RKO (cell line): Measurements from ENCODE around the gene OR9Q1.

Experiments
- DNase-seq: peaks from one replicate; pipeline ENCODE4 v3.0.0-alpha.2; 2016; ENCODE audit warnings: low spot score

Gene OR9Q1

DNA sequence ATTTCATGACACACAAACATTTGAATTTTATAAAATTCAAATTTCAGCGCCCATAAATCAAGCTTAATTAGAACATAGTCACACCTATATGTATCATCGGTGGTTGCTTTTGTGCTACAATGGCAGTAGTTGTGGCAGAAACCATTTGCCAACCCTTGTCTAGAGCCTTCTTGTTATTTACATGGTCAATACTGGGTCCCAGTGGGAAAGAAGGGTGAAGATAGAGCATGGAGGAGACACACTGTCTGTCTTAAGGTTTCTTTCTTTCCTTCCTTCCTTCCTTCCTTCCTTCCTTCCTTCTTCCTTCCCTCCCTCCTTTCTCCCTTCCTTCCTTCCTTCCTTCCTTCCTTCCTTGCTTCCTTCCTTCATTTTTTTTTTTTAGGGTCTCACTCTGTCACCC is 10.8 kb downstream of the OR9Q1 start:
- DNase-seq = no peak

- DNase-seq = no peak
Observed at GRCh38 chr11:58039589-58039988, 15.9 kb downstream of the OR9Q1 start.

DNA sequence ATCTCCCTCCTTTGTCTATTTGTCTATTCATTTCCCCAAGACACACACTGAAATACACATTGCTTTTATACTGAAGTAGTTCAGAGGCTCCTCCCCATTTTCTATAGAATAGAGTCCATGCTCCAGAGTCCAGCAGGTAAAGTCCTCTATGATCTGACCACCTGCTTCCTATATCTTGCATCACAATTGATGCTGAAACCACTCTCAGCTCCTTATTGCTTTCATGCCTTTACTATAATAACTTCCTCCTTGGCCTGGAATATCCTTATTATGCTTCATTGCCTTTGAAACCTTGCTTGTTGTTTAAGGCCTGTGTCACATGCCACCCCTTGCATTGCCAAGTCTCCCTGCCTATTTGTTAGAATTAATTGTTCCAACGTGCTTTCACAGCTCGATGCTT is 19.7 kb downstream of the OR9Q1 start:
- DNase-seq = no peak

DNA sequence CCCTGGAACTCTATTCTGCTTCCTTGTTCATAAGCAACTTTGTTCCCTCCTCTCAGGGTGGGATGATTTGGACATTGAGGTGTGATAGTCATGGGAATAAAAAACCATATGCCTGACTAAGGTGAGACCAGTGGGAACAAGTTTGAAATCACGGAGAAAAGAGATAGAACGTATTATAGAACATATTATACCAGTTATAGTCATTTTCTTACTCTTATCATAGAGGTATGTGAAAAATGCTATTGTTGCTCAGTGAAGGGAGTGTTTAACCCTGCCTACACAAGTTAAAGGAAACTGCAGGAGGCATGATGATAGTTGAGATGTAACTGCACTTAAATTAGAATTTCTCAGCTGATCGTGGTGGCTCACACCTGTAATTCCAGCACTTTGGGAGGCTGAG is 22.6 kb downstream of the OR9Q1 start:
- no peak for DNase-seq

GRCh38 chr11:58047818-58048217 is 24.1 kb downstream of the OR9Q1 start:
- no peak for DNase-seq

DNA sequence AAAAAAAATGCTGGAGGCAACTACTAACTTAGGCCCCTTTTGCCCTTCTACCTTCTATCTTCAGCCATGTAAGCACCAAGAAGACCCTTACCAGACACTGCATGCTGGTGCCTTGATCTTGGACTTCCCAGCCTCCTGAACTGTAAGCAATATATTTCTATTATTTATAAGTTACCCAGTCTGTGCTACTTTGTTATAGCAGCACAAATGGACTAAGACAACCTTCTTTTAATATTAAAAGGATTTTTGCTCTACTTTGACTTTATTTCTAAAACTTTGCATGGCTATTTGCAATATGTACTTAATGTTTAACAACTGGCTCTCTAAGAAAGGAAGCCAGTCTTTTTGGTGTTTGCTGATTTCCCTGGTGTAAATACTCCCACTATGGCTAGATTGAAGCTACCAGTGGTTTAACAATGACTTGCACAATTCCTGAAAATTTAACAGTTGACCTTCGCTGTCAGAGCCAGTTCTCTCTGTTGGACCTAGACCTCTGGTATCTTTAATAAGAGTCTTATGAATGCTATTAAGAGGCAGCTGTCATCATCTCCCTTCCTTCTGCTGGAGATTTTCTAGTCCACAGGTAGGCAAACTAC is 32.2 kb downstream of the OR9Q1 start:
- DNase-seq = no peak

- no peak for DNase-seq
Observed at GRCh38 chr11:58057481-58057880, 33.8 kb downstream of the OR9Q1 start.

DNA sequence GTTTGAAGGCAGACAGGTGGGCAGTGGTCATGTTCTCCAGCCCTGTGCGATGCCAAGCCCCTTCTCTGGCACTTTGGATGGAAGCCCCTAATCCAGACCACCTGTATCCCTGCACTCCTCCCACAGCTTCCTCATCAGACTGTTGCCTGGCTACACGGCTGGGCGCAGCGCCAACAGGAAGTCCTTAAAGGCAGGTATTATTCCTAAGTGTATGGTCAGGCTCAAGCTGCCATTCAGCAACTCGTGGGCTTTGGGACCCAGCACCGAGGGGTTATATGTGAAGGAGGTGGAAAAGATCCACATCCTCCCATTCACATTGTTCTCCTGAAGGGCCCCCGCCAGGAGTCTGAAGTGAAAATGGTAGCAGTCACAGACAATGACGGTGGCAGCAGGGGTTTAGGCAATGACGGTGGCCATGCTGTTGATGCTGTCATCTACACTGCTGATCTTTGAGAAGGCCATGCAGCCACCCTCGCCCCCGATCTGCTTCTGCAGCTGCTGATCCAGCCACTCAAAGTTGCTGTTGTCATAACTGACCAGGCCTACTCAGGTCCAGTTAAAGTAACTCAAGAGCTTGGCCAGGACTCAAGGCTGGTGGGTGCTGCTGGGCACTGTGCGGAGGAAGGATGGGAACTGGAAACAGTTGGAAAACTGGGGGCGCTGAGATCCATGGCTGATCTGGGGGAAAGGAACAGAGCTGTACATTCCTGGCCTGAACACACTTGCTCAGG is 34.8 kb downstream of the OR9Q1 start:
- DNase-seq = no peak

- no peak for DNase-seq
Observed at GRCh38 chr11:58059007-58059350, 35.3 kb downstream of the OR9Q1 start.

DNA sequence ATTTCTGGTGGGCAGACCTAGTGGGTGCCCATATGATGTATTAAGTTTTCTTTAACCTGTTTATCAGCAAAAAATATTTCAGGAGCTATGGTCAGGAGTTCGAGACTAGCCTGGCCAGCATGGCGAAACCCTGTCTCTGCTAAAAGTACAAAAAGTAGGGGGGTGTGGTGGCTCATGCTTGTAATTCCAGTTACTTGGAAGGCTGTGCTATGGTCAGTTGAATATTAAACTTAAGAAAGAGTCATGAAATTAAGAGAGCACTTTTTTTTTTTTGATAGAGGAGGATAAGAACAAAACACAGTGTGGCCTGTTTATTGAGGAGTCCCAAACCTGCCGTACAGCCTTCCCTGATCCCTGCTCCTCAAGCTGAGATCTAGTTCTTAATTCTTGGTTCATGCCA is 36.9 kb downstream of the OR9Q1 start:
- no peak for DNase-seq

- DNase-seq = no peak
Observed at GRCh38 chr11:58060939-58061672, 37.4 kb downstream of the OR9Q1 start.

DNA sequence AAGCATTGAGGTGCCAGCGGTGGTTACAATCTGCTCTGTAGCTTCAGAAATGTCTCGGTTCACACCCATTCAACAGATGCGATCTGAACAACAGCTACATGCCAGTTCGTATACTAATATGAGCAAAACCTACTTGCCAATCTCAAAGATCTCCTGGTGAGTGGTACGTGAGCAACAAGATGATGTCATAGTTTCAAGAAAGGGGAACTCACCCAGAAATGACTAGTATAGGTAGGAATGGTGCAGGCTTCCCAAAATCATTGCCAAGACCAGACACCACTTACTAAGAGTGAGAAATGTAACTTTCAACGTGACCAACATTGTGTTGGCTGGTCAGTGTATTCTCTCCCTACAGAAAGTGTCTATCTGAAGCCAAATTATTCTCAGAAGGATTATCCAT is 38.1 kb downstream of the OR9Q1 start:
- DNase-seq = peak; percentile 82

GRCh38 chr11:58067685-58068084 is 44.0 kb downstream of the OR9Q1 start:
- DNase-seq = no peak

- no peak for DNase-seq
Observed at GRCh38 chr11:58068655-58069054, 45.0 kb downstream of the OR9Q1 start.

DNA sequence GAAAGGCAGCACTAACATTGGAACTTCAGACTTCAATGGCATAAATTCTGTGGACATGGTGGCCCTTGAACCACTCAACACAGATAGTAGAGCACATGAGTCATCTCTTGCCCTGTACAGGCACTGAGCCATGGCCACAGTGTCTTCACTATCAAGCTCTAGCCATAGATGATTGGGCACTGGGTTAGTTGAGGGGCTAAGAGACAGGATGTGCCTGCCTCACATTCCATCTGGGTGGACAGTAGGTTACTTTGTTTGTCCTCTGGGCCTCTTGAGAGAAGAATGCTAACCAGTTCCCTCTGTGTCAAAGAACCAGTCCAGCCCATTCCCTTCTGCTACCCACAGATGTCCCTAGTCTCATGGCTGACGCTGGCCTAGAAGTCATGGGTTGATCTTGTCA is 46.9 kb downstream of the OR9Q1 start:
- no peak for DNase-seq

DNA sequence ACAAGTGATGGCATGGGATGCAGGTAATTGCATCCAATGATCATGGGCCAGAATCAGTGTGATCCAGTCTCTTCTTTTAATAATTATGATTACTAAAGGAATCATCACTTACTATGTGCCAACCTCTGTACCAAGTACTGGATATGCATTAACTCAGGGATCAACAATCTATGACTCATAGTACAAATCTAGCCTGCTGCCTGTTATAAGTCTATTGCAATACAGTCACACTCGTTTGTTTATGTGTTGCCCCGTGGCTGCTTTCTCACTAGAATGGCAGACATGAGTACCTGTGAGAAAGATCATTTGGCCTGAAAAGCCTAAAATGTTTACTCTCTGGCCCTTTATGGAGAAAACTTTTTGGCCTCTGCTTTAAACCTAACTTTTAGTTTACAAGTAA is 52.1 kb downstream of the OR9Q1 start:
- DNase-seq = peak; percentile 33

DNA sequence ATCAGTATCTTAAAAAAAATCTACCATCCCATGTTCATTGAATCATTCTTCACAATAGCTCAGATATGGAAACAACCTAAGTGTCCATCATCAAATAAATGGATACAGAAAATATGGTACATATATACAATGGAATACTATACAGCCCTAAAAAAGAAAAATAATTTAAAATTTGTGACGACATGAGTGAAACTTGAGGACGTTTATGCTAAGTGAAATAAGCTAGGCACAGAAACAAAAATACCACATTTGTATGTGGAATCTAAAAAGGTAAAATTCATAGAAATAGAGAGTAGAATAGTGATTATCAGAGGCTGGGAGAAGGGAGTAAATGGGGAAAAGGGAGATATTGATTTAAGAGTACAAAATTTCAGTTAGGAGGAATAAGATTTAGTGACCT is 62.8 kb downstream of the OR9Q1 start:
- no peak for DNase-seq

- no peak for DNase-seq
Observed at GRCh38 chr11:58097437-58097836, 73.8 kb downstream of the OR9Q1 start.

GRCh38 chr11:58121096-58121495 is 97.4 kb downstream of the OR9Q1 start:
- no peak for DNase-seq

- no peak for DNase-seq
Observed at GRCh38 chr11:58125469-58125868, 101.8 kb downstream of the OR9Q1 start, which contains the start of gene OR9I1. Gene OR9I1 (minus strand): TSS chr11:58125530. CDS start chr11:58119444, 6,086 bp downstream.

DNA sequence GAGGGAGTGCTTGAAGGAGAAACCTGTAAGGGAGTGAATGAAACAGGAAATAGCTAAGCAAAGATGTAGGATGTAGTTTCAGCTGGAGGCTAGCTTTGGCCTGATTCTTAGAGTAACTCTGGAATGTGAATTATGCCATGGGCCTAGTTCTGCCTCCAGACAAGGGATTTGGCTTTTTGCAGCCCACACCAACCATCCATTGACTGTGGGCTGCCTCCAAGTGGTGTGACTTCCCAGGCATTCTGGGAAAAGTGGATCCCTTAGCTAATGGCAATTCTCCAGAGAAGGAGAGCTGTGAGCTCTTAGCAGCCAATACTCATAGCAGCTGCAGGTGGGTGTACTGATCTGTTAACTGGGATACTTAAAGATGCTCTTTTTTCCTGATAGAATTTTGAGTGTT is 103.7 kb downstream of the OR9Q1 start:
- no peak for DNase-seq

GRCh38 chr11:58133309-58134076 is 109.8 kb downstream of the OR9Q1 start:
- no peak for DNase-seq

- DNase-seq = no peak
Observed at GRCh38 chr11:58134151-58134550, 110.5 kb downstream of the OR9Q1 start.
